Measurements from ENCODE around the gene DIS3L2.

DNA sequence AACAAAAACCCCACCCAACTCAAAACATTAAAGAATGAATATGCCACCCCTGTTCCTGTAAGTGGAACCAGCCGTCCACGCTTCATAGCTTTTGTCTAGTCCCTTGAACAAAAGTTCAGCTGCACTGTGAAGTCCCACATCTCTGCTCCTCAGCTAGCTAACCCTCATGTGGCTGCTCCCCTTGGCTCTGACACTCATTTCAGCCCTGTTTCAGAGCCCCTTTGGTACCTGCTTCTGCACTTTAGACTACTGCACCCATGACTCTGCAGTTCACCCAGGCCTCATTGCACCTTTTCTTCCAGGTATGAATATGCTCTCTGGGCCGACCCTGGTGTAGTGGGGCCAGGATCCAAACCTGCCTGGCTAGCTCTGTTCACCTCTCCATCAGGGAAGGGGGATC is 155.3 kb downstream of the DIS3L2 start:
- TF ChIP-seq POLR2AphosphoS5 (IDR thresholded peaks at IDR 0.05; ENCODE audit: low read depth, low read length) (no peak), SIN3A (IDR thresholded peaks at IDR 0.05; ENCODE audit: borderline replicate concordance, insufficient read depth, low read length) (no peak), TAF1 (IDR thresholded peaks at IDR 0.05; ENCODE audit: borderline replicate concordance, insufficient read depth, low read length) (no peak)
- TF ChIP-seq, protein P1, sequence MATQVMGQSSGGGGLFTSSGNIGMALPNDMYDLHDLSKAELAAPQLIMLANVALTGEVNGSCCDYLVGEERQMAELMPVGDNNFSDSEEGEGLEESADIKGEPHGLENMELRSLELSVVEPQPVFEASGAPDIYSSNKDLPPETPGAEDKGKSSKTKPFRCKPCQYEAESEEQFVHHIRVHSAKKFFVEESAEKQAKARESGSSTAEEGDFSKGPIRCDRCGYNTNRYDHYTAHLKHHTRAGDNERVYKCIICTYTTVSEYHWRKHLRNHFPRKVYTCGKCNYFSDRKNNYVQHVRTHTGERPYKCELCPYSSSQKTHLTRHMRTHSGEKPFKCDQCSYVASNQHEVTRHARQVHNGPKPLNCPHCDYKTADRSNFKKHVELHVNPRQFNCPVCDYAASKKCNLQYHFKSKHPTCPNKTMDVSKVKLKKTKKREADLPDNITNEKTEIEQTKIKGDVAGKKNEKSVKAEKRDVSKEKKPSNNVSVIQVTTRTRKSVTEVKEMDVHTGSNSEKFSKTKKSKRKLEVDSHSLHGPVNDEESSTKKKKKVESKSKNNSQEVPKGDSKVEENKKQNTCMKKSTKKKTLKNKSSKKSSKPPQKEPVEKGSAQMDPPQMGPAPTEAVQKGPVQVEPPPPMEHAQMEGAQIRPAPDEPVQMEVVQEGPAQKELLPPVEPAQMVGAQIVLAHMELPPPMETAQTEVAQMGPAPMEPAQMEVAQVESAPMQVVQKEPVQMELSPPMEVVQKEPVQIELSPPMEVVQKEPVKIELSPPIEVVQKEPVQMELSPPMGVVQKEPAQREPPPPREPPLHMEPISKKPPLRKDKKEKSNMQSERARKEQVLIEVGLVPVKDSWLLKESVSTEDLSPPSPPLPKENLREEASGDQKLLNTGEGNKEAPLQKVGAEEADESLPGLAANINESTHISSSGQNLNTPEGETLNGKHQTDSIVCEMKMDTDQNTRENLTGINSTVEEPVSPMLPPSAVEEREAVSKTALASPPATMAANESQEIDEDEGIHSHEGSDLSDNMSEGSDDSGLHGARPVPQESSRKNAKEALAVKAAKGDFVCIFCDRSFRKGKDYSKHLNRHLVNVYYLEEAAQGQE (IDR thresholded peaks at IDR 0.05; ENCODE audit: insufficient read depth in 1 of 2, low read depth in 2 of 2, low read length in 2 of 2), result no peak

Data from PFSK-1 (cell line).